ENCODE results near the gene ZNF528. TPM values are rescaled to one million over a fixed set of nuclear protein-coding genes. Genes with fewer than 3 reads are reported as not detected.
A peak's percentile ranks its signal among the peaks of the same experiment; 100 is the strongest.

ZNF528 gene
- total RNA-seq = 48.1 TPM

GRCh38 chr19:52397310-52398080, at the start of gene ZNF528:
Gene ZNF528, plus strand, starts transcription at chr19:52397849. Its CDS starts 4,165 bp downstream, at chr19:52402014.
- FAIRE-seq (no peak), DNase-seq (ENCODE audit: low spot score in 2 of 2) (peak; percentile 77 to 93)

- DNase-seq (ENCODE audit: low spot score in 2 of 2) (no peak), FAIRE-seq (no peak)
Measured at GRCh38 chr19:52351512-52351911, 46.1 kb upstream of the ZNF528 start.

GRCh38 chr19:52366414-52366824, 31.2 kb upstream of the ZNF528 start:
- DNase-seq (ENCODE audit: low spot score in 2 of 2) (no peak), FAIRE-seq (no peak)

- FAIRE-seq (no peak), DNase-seq (ENCODE audit: low spot score in 2 of 2) (peak; percentile 64 to 82)
Measured at GRCh38 chr19:52369559-52370340, 27.9 kb upstream of the ZNF528 start, which contains the start of gene ZNF880. Gene ZNF880, plus strand, starts transcription at chr19:52369923. Its CDS starts 43 bp downstream, at chr19:52369966.

GRCh38 chr19:52370341-52370710, 27.3 kb upstream of the ZNF528 start:
- FAIRE-seq (no peak), DNase-seq (ENCODE audit: low spot score in 2 of 2) (no peak)

GRCh38 chr19:52391135-52391534, 6.5 kb upstream of the ZNF528 start:
- FAIRE-seq = no peak

GRCh38 chr19:52398081-52398441, 412 bp downstream of the ZNF528 start:
- no peak for DNase-seq (ENCODE audit: low spot score in 2 of 2)
- FAIRE-seq = no peak

More at GRCh38 chr19:52391135-52391534, 6.5 kb upstream of the ZNF528 start:
- no peak for DNase-seq (ENCODE audit: low spot score in 2 of 2)

- no peak for DNase-seq (ENCODE audit: low spot score in 2 of 2)
- no peak for FAIRE-seq
Measured at GRCh38 chr19:52410276-52410675, 12.6 kb downstream of the ZNF528 start.

- DNase-seq (ENCODE audit: low spot score in 2 of 2) = no peak
Measured at GRCh38 chr19:52415711-52416110, 18.1 kb downstream of the ZNF528 start.

GRCh38 chr19:52428937-52429336, 31.3 kb downstream of the ZNF528 start, which contains the start of gene ZNF534:
Gene ZNF534, plus strand, starts transcription at chr19:52429148. Its CDS starts 2,327 bp downstream, at chr19:52431475.
- FAIRE-seq = no peak

More at GRCh38 chr19:52415711-52416110, 18.1 kb downstream of the ZNF528 start:
- no peak for FAIRE-seq

GRCh38 chr19:52442179-52442578, 44.5 kb downstream of the ZNF528 start:
- no peak for DNase-seq (ENCODE audit: low spot score in 2 of 2)
- no peak for FAIRE-seq

More at GRCh38 chr19:52428937-52429336, 31.3 kb downstream of the ZNF528 start, which contains the start of gene ZNF534:
- no peak for DNase-seq (ENCODE audit: low spot score in 2 of 2)

- DNase-seq (ENCODE audit: low spot score in 2 of 2) (no peak), FAIRE-seq (no peak)
Measured at GRCh38 chr19:52444506-52444905, 46.9 kb downstream of the ZNF528 start.

- FAIRE-seq (no peak), DNase-seq (ENCODE audit: low spot score in 2 of 2) (no peak)
Measured at GRCh38 chr19:52451241-52451640, 53.6 kb downstream of the ZNF528 start.

- FAIRE-seq = no peak
- peak; percentile 75 to 80 for DNase-seq (ENCODE audit: low spot score in 2 of 2)
Measured at GRCh38 chr19:52453324-52454094, 55.9 kb downstream of the ZNF528 start, which contains the start of gene ZNF578. Gene ZNF578, plus strand, starts transcription at chr19:52453553. Its CDS starts 48,293 bp downstream, at chr19:52501846.

- DNase-seq (ENCODE audit: low spot score in 2 of 2) (no peak), FAIRE-seq (no peak)
Measured at GRCh38 chr19:52464798-52465470, 67.3 kb downstream of the ZNF528 start.

Small RNAs within 50 kb of the gene (small RNA-seq; reads per million reads assigned to genes)
- gene AC010332.1 = not detected

Other genes starting within 250 kb of the ZNF528 start
- 47.7 TPM for gene ZNF836, start 226.2 kb upstream of the ZNF528 start, total RNA-seq
- gene PPP2R1A, start 207.8 kb upstream of the ZNF528 start, total RNA-seq = 159 TPM
- gene ZNF766, start 128.3 kb upstream of the ZNF528 start, total RNA-seq = 19.2 TPM
- 11.4 TPM for gene ZNF480, start 100.7 kb upstream of the ZNF528 start, total RNA-seq
- gene ZNF610, start 61.6 kb upstream of the ZNF528 start, total RNA-seq = 20.0 TPM
- 158 TPM for gene ZNF880, start 27.9 kb upstream of the ZNF528 start, total RNA-seq
- 3.3 TPM for gene ZNF534, start 31.3 kb downstream of the ZNF528 start, total RNA-seq
- 36.3 TPM for gene ZNF578, start 55.7 kb downstream of the ZNF528 start, total RNA-seq
- gene ZNF808, start 129.8 kb downstream of the ZNF528 start, total RNA-seq = 17.9 TPM
- gene ZNF701, start 172.4 kb downstream of the ZNF528 start, total RNA-seq = 22.4 TPM
- gene ZNF83, start 240.5 kb downstream of the ZNF528 start, total RNA-seq = 29.3 TPM